Hematopoietic multipotent progenitor cell treated with erythropoietin and hydrocortisone succinate and interleukin-3 and kit ligand, for 6 days (in vitro differentiated cells): ENCODE data around the gene ELL2.
"Not testable (repeated sequence)": the region's sequence is repeated elsewhere in the genome, so short reads cannot be mapped to it uniquely, and the experiment has no call there.

Experiments used
- DNase-seq: peaks from one replicate; pipeline ENCODE4 v3.0.0-alpha.2; 2015

Gene ELL2

GRCh38 chr5:95927927-95928723, 33.5 kb downstream of the ELL2 start:
- DNase-seq, result no peak

GRCh38 chr5:95927300-95927699, 34.4 kb downstream of the ELL2 start:
- not testable (repeated sequence) for DNase-seq

- no peak for DNase-seq
Measured at GRCh38 chr5:95925939-95926338, 35.7 kb downstream of the ELL2 start.

GRCh38 chr5:95925378-95925744, 36.3 kb downstream of the ELL2 start:
- no peak for DNase-seq

- DNase-seq, result peak; percentile 51
Measured at GRCh38 chr5:95924720-95925377, 36.8 kb downstream of the ELL2 start.

GRCh38 chr5:95923918-95924544, 37.6 kb downstream of the ELL2 start:
- peak; percentile 57 for DNase-seq

GRCh38 chr5:95922798-95923197, 38.9 kb downstream of the ELL2 start:
- no peak for DNase-seq

- no peak for DNase-seq
Measured at GRCh38 chr5:95921501-95921900, 40.1 kb downstream of the ELL2 start.

- no peak for DNase-seq
Measured at GRCh38 chr5:95920822-95921221, 40.8 kb downstream of the ELL2 start.

- no peak for DNase-seq
Measured at GRCh38 chr5:95919658-95920057, 42.0 kb downstream of the ELL2 start.

GRCh38 chr5:95918421-95919006, 43.1 kb downstream of the ELL2 start:
- peak; percentile 69 for DNase-seq

GRCh38 chr5:95917207-95917606, 44.4 kb downstream of the ELL2 start:
- DNase-seq, result no peak

- DNase-seq, result no peak
Measured at GRCh38 chr5:95916687-95917085, 45.0 kb downstream of the ELL2 start.

- DNase-seq, result no peak
Measured at GRCh38 chr5:95915999-95916686, 45.5 kb downstream of the ELL2 start.

- no peak for DNase-seq
Measured at GRCh38 chr5:95913663-95914062, 48.0 kb downstream of the ELL2 start.

- DNase-seq, result no peak
Measured at GRCh38 chr5:95912029-95912428, 49.6 kb downstream of the ELL2 start.

GRCh38 chr5:95910521-95910920, 51.1 kb downstream of the ELL2 start:
- no peak for DNase-seq

GRCh38 chr5:95909738-95910137, 51.9 kb downstream of the ELL2 start:
- no peak for DNase-seq

- DNase-seq, result no peak
Measured at GRCh38 chr5:95908799-95909198, 52.9 kb downstream of the ELL2 start.

GRCh38 chr5:95907740-95908706, 53.6 kb downstream of the ELL2 start:
- no peak for DNase-seq

- no peak for DNase-seq
Measured at GRCh38 chr5:95907067-95907705, 54.5 kb downstream of the ELL2 start.
